HG03520 (cell line): ENCODE results near the gene ANO2.

ENCODE experiments used
- ATAC-seq: cut with Tn5 transposase; IDR thresholded peaks from one replicate; pipeline ENCODE4 v1.9.1; 2021; ENCODE audit warnings: mild to moderate bottlenecking, moderate library complexity; ENCODE audit not compliant: unreplicated experiment

Gene ANO2

DNA sequence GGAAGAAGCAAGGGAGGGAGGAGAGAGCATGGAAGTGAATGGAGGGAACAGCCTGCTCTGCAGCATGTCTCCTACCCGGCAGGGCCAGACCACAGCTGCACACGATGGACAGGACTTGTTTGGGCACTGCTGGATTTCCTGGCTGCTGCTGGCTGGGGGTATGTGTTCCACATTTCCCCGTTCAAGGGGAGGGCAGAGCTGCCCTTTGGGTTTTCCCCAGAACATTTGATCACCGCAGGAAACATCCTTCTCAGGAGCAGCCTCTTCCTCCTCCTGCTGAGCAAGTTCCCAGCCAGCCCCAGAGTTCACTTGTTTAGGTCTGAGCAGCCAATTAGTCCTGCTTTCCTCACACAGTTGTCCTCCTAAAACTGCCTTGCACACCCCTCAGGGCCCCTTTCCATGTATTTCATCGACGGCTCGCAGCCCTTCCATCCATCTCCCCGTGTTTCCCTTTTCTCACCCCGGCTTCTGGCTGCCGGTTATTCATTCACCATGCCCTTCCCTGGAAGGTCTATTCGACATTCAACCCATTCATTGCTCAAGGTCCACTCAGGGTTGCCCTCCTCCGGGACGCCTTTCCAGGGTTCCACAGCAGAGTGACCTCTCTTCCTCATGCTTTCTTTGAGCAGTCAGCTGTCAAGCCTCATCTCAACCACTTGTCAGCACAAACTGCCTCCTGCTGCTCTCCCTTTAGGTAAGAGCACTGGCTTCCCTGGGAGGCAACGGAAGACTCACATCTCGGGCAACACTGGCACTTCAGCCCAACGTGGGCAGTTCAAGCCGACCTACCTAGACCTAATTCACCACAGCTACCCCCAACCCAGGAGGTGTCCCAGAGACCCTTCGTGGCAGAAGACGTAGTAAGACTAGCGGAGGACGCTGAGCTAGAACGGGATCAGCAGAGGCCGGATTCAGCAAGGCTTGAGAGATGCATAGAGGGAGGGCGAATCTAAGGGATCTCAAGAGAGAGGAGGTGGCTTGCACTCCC is 20.1 kb upstream of the ANO2 start:
- ATAC-seq, result no peak

DNA sequence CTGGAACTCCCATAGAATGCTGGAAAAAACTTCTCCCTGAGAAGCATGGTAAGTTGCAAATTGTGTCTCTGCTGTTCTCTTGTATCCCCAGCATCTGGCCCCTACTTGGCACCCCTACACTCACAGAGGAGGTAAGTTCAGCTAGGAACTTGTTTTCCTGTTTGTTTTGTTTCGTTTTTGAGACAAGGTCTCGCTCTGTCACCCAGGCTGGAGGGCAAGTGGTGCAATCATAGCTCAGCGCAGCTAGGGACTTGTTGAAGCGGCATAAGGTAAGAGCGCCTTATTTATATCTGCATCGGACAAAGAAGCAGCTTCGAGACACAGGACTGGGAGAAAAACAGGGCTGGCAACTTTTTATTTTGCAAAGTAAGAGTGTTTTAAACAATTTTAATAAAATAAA is 18.5 kb upstream of the ANO2 start:
- ATAC-seq, result no peak

DNA sequence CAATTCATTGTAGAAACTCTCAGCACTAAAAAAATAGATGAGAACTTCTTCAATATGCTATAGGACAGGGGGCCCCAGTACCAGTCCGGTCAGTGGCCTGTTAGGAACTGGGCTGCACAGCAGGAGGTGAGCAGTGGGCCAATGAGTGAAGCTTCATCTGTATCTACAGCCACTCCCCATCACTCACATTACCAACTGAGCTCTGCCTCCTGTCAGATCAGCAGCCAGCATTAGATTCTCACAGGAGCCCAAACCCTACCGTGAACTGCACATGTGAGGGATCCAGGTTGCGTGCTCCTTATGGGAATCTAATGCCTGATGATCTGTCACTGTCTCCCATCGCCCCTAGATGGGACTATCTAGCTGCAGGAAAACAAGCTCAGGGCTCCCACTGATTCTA is 15.7 kb upstream of the ANO2 start:
- ATAC-seq, result no peak

DNA sequence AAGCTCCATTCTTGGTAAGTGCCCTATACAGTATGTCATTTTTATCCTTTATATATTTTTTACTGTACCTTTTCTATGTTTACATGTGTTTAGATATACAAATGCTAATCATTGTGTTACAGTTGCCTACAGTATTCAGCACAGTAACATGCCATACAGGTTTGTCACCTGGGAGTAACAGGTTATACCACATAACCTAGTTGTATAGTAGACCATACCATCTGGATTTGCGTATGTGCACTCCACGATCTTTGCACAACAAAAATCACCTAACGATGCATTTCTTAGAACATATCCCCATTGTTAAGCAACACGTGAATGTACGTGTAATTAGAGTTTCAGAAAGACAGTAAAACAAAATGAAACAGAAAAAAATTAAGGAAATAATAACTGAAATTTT is 11.9 kb upstream of the ANO2 start:
- no peak for ATAC-seq

DNA sequence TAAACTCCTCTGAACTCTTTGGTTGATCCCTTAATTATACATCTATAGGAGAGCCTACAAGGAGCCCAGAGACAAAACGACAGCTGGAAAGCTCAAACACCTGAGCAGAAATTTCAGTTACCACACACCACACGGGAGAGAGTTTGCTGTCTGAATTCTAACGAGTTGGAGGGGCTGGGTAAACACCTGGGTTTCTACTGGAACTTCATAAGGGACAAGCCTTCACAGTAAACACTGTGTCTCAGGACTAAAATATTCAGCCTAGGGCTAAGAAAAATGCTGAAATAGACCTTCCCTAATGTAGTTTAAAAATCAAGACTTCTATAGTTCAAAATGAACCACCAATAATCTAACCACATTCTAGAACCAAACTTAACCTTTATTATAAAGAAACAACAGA is 9.6 kb upstream of the ANO2 start:
- ATAC-seq, result no peak

DNA sequence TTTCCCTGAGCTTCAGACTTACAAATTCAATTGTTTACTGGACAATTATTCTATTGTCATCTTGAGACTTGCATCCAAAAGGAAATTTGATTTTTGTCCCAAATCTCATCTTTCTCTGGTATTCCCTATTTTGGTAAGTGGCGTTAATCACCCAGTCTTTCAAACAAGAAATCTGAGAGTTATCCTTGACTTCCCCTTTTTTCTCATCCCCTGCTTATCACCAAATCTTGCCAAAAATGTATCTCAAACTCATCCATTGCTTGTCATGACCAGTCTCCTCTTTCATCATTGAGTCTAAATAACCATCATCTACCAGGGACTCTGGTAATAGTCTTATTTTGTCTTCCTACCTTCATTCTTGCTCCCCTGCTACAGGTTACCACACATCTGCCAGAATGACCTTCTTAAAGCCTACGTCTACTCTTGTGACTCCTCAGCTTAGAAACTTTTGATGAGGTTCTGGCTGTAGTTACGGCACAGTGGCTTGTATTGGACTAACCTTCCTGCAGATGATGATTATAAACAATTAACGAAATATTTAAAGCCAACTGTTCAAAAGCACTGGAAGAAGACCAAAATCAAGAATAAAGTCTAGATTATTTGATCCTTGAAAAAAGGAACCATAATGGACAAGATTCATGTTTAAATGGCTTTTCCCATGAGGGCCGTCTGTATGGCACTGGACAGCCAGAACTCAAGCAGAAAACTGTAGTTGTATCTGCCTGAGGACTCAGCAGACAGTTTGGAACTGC is 9.0 kb upstream of the ANO2 start:
- no peak for ATAC-seq

DNA sequence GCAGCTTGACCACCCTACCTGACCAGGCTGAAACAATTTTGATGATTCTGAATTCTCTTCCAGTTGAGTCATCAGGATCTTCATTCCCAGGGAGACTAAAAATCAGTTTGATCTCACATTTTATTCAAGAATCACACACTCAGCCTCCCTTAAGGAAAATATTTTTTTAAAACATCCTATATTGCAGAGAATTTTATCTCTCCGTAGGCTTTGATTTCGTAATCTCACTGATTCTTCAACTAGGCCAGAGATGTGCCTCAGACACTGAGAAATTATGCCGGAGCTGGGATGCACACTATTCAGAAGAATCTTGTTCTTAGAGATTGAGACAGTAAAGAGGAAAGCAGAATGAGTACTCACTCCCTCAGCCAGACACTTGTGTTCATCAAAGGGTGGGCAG is 7.0 kb upstream of the ANO2 start:
- no peak for ATAC-seq

DNA sequence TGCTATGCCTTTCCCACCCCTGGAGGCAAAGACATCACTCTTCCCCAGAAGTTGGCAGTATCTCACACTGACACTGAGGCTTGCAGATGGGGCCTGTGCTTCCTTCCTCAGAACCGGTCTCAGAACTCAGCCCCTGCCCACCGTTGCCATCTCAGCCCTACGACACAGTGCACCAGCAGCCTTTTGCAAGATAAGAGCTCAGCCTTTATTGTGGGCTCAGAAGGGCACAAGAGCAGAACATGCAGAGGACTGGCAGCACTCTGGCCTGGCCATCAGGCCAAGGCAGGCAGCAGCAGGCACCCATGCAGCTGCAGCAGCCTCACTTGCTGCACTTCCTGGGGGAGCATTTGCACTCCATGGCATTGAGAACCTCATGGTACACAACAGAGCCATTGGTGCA is 3.6 kb upstream of the ANO2 start:
- no peak for ATAC-seq

DNA sequence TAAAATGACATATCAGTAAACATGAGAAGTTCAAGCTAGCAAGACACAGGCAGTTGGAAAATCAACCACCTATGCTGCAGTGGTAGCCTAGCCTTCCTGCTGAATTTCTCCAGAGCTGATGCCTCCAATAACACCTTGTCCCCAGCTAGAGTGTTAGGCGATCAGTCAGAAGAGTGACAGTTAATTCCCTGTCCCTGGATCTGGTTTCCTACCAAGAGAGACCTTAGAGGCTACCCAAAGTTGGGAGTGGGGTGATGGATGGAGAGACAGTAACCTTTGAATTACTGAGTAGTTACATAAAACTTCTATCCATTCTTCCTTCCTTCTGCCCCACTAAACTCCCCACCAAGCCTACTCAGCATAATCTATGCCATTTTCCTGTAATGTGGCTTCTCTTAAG is 1.9 kb upstream of the ANO2 start:
- ATAC-seq, result no peak

DNA sequence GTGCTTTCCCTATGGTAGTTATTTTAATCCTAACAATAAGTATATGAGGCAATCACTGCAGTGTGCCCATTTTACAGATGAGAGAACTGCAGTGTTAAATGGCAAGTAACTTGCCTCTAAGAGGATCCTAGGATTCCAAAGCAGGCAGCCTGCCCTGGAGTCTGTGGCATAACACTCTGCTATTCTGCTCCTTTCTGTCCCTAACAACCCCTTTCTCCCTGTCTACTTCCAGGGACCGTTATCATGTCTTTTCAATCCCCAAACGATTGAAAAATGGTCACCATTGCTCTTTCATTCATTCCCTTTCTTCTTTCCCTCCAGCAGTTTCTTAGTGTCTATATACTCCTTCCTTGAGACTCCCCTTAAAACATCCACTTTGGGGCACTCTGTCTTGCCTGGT is 1.3 kb upstream of the ANO2 start:
- ATAC-seq, result no peak

DNA sequence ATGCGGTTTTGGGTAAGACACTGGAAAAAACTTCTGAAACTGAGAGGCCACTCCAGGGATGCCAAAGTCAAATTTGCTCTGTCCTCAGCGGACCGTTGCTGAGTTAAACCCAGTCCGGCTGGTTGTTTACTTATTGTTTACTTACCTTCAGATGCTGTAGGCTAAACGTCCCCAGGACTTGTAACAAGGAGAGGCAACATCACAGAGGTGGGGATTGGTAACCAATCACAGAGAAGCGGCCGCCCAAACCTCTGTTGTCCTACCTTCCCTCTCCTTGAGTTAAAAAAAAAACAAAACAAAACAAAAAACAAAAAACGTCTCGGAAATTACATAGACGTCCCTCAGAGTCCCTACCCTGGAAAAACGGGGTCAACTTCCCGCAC is 380 bp downstream of the ANO2 start:
- ATAC-seq, result no peak

DNA sequence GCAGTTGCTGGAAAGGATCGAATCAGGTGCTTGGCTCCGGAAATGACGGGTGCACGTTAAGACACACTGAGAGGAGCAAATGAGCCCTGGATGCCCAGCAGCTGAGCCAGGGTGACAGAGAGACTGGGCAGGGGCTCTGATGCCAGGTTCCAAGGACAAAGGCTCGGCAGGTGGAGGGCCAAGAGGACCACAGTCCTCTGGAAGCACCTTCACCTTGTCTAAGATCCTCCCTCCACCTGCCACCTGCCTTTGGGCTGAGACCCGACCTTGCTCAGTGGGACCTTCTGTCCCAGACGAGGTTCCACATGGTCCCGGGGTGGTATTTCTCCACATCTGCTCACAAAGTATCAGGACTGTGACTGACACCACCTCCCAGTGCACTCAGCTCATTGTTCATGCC is 1.0 kb downstream of the ANO2 start:
- no peak for ATAC-seq

DNA sequence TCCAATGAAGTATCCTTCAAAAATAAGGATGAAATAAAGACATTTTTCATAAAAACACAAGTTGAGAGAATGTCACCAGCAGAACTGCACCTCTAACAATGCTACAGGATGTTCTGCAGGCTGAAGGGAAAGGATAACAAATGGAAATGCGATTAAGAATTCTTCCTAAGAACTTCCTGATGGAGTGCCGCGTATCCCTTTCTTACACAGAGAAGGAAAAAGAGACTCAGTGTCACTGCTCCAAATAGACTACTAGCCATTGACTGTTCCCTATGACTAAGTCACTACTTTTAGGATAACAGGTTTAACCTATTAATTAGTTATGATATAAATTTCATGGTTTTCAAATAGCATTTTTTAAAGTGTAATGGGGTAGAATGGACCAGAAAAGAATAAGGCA is 3.2 kb downstream of the ANO2 start:
- no peak for ATAC-seq

DNA sequence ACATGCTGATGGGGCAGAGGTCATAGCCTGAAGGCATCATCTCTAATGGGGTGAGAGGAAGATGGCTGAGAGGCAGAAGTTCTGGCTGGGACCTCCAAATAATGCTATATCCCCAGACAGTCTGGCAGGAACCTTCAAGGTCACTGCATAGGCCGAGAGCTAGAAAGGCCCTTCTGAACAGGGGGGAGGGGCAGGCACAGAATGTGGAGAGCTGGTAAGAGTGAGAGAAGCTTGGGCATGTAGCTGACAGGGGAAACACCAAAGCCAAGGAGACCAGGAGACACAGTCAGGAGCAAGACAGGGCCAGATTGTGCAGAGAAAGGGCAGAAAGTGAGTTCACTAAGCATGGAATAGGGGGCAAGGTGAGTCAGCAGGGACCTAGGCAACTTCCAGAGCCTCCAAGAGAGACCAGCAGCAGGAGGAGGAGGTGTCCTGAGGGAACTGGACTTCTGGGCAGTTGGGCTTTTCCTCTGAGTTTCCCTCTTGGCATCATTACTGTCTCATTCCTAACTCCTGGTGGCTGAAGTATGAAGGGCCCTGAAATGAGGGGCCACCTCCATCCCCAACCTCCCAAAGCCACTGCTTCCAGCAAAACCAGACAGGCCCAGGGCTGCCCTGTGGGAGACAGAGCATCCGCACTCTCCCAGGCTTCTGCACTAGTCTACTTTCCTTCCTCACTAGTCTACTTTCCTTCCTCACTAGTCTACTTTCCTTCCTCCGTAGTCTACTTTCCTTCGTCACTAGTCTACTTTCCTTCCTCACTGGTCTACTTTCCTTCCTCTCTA is 17.1 kb downstream of the ANO2 start:
- no peak for ATAC-seq

DNA sequence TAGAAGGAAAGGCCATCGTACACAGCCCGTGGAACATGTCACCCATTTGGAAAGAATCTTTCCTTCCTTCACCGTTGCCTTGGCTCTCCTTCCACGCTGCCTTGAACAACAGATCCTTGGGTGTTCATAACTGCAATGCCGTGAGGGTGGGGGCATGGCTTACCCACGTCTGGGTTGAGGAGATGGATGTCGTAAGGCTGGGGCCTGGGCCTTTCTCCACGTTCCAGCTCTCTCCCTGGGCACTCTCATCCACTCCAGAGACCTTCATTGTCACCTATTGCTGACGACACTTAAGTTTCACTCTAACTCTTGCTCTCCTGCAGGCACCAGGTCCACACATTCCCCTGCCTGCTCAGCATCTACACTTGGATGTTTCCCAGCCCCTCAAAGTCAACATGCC is 19.4 kb downstream of the ANO2 start:
- ATAC-seq, result no peak

DNA sequence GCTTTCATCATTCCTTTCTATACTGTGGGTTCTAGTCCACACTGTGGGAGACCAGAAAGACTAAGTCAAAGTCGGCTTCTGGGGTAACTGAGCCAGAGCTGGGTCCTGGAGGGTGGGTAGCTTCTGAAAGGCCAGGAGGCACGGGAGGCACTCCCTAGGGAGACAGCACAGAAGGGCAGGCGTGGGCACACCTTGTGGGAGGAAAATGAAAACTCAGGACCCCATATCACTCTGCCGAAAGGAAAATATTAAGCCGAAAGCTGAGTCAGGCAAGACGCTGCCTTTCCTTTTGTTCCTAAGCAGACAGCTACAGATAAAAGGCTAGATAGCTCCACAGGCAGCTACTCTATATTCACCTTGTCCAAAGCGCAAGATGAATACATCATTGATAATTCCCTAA is 20.7 kb downstream of the ANO2 start:
- ATAC-seq, result no peak

DNA sequence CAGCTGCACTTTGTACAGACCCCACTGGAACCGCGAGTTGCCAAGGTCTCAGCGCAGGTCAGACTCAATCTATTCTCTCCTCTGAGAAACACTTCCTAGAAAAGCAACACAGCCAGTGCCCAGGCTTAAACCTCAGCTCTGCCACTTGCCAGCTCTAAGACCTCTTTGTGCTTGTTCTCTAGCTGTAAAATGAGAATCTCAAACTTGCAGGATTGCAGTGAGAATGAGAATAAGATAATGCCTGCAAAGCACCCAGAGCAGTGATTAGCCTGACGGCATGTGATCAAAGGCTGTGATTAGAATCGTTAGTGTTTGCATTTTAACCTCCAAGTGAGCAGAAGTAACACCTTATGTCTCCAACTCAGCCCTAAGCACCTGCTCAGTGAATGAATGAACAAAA is 21.3 kb downstream of the ANO2 start:
- ATAC-seq, result no peak

DNA sequence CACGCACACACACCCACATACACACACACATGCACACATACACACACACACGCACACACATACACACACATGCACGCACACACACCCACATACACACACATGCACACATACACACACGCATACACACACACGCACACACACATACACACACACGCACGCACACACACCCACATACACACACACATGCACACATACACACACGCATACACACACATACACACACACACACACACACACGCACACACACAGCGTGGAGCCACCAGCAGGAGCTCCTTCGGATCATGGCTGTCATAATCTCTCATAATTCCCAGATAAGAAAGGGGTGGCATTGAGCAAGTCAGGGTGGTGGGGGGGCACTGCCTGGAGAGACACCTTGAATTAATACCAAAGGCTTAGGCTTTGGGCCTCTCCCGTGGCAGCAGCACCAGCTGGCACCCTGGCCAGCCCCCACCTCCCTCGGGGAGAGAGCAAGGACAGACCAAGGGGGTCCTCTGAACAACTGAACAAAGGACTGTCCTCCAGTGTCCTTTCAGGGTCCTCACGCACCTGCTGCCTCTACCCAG is 21.9 kb downstream of the ANO2 start:
- no peak for ATAC-seq

DNA sequence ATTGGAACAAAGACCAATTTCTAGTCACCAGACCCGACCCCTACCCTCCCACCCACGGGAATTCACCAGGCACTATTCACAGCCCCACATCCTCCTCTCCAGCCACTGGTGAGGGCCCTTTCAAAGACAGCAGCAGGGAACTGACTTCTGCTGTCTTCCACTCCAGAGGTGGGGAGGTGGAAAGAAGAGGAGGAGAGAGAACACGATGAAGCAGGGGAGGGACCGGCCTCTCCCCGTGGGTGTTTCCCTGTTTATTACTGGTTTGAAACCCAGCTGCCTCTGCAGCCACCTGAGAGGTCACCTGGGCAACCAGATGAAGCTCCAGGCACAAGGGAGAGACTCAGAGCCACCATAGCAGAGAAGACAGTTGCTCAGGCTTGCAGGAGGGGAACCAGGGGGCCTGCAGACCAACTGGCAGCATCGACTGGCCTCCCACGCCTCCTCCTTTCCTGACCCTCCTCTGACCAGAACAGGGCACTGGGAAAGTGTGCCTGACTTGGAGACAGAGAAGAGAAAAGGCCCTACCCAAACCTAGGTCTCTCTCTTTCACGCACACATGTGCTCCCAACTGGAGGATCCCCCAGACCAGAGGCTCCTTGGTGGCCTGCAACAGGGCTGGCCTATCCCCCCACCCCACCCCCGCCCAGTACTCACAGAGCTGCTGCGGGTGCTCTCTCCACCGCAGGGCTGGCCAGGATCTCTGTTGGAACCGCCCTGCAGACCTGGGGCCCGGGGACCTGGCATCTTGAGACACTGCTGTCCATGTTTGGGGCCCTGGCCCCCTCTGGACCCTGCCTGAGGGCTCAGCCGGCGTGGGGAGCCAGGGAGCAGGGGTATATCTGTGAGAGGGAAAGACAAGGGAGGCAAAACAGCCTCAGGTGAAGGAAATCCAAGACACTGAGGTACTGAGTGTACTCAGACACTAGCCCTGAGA is 22.8 kb downstream of the ANO2 start:
- no peak for ATAC-seq
